HG03039 (cell line): Measurements from ENCODE around the gene TSPEAR.
"Not testable (repeated sequence)": the region's sequence is repeated elsewhere in the genome, so short reads cannot be mapped to it uniquely, and the experiment has no call there.

ENCODE experiments used
- ATAC-seq: cut with Tn5 transposase; IDR thresholded peaks from one replicate; pipeline ENCODE4 v1.9.1; 2021; ENCODE audit warnings: mild to moderate bottlenecking, moderate library complexity; ENCODE audit not compliant: unreplicated experiment

Gene TSPEAR

DNA sequence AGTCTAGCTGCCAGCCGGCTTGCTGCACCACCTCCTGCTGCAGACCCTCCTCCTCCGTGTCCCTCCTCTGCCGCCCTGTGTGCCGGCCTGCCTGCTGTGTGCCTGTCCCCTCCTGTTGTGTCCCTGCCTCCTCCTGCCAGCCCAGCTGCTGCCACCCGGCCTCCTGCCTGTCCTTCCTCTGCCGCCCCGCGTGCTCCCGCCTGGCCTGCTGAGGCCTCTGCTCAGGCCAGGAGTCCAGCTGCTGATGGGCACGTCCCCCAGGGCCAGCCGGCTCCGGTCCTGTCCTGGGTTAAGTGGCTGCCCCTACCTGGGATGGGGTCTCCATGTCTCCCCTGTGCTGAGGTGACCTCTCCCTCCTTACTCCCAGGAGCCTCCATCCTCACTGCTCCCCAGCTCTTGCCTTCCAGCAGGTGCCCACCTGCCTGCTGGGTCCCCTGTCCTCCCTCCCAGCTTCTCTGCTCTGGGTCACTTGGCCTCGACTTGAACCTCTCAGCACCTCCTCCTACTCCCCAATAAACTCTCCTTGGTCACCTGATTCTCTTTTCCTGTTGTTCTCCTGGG is 98.6 kb downstream of the TSPEAR start:
- no peak for ATAC-seq

DNA sequence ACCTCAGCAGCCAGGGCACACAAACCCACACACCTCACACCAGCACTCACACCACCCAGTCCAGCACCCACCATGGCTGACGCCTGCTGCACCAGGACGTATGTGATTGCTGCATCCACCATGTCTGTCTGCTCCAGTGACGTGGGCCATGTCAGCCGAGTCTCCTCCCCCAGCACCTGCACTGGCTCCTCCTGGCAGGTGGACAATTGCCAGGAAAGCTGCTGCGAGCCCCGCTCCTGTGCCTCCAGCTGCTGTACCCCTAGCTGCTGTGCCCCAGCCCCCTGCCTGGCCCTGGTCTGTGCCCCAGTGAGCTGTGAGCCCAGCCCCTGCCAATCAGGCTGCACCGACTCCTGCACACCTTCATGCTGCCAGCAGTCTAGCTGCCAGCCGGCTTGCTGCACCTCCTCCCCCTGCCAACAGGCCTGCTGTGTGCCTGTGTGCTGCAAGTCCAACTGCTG is 99.3 kb downstream of the TSPEAR start, which contains the start of gene KRTAP10-8:
Gene KRTAP10-8 (plus strand): TSS at position 51 of the 458 bp plus-strand sequence. CDS start 22 bp downstream, at position 73.
- ATAC-seq: no peak

DNA sequence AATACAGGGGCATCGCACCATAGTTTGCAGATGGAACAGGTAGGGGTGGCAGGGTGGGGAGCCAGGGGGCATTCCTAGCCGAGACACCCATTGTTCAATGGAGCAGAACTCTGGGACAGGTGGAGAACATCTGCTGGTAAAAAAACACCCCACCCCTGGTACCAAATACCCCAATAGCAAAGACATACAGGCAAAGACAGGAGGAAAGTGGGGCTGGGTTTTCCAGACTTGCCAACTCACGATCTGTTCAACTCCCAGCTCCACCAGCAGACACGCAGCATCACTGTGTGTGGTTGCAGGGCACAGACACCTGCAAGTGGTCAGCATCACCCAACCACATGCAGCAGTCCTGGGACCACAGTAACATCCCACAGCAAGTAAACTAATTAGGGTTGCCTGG is 99.8 kb downstream of the TSPEAR start:
- no peak for ATAC-seq

DNA sequence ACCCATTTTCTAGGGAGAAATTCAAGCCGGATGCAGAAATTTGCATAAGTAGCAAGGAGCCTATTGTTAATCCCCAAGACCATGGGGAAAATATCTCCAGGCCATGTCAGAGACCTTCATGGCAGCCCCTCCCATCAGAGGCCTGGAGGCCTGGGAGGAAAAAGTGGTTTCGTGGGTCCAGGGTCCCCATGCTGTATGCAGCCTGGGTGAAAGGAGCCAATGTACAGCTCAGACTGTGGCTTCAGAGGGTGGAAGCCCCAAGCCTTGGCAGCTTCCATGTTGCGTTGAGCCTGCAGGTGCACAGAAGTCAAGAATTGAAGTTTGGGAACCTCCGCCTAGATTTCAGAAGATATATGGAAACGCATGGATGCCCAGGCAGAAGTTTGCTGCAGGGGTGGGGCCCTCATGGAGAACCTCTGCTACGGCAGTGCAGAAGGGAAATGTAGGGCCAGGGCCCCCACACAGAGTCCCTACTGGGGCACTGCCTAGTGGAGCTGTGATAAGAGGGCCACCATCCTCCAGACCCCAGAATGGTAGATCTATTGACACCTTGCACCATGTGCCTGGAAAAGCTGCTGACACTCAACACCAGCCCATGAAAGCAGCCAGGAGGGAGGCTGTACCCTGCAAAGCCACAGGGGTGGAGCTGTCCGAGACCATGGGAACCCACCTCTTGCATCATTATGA is 101.1 kb downstream of the TSPEAR start:
- not testable (repeated sequence) for ATAC-seq

DNA sequence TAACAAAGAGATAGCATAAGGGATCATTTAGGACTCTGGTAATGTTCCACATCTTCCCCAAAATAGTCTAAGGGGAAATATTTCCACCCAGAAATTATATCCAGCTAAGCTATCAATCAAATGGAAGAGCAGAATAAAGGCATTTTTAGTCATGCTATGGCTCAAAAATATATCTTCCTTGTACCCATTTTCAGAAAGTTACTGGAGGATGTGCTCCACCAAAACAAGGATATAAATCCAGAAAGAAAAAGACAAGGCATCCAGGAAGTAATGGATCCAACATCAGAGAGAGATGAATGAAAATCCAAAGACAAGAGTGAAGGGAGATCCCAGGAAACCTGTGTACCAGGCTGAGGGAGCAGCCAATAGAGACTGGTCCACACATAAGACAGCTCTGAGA is 102.2 kb downstream of the TSPEAR start:
- ATAC-seq: no peak

DNA sequence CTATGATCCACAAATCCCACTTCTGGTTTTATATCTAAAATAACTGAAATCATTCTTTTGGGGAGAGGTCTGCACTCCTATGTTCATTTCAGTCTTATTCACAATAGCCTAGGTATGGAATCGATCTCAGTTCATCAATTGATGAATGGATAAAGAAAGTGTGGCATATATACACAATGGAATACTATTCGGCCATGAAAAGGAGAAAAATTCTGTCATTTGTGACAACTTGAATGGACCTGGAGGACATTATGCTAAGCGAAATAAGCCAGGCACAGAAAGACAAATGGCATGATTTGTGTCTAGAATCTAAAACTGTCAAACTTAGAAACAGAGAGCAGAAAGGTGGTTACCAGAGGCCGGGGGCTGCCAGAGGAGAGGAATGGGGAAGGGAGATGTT is 104.9 kb downstream of the TSPEAR start:
- no peak for ATAC-seq

DNA sequence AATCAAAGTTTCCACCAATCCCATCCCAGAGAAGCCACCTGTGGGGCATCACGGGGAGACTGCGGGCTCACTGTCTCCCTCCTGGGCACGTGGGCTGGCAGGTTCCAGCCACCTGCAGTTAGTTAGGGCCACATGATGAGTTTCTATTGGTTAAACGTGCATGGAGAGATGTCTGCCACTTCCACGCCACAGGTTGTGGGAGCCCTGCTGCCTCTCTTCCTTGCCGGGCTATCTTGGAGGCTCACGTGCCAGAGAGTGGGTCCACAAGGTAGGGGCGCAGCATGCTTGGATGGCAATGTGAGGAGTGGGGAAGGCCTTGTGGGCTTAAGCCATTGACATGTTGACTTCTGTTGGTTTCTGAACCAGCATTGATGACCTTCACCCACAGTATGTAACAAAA is 107.5 kb downstream of the TSPEAR start:
- ATAC-seq: no peak

DNA sequence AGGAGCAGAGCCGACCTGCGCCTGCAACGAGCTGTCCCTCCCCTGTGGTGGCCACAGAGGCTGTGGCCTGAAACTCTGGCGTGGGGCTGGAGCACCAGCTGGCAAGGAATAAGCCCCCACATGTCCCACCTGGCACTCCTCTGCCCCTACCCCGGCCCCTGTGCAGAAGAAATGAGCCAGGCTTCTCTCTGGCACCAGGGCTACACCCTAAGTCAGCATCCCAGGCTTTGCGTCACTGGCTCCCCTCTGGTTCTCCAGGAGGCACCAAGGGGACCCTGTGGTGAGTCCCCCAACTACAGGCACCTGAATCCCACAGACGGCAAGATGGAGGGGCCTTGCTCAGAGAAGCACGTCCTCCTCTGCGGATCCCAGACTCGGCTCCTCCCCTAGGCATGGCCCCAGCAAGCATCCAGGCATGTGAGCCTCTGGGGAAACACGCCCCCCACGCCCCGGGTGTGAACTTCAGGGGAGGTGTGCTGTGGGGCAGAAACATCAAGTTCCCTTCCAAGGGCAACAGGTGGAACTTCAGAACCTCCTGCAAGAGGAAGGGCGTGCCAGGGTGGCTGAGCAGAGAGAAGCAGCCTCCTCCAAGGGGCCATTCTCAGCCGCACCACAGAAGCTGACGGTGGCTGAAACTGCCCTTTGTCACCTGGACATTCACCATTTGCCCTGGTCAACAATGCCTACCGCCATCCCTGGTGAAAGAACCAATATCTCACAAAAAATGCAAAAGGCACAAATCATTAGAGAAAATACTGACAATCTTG is 108.1 kb downstream of the TSPEAR start:
- ATAC-seq: no peak

DNA sequence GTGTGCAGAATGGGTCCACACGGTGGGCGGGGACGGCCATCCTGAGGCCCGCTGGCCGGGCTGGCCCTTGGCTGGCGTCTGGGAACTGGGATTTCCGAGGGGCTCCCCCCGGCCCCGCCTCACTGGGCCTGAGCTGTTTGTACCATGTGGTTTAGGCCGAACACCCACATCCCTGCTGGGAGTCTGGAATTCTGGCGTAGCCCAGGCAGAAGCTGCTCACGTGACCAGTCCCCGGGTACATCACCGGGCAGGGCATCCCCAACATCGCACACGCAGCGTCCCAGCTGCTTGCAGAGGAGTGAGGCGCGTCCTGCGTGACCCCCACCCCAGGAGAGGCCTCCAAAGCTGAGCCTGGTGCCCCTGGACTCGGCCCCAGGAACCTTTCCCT is 108.9 kb downstream of the TSPEAR start:
- ATAC-seq: no peak

DNA sequence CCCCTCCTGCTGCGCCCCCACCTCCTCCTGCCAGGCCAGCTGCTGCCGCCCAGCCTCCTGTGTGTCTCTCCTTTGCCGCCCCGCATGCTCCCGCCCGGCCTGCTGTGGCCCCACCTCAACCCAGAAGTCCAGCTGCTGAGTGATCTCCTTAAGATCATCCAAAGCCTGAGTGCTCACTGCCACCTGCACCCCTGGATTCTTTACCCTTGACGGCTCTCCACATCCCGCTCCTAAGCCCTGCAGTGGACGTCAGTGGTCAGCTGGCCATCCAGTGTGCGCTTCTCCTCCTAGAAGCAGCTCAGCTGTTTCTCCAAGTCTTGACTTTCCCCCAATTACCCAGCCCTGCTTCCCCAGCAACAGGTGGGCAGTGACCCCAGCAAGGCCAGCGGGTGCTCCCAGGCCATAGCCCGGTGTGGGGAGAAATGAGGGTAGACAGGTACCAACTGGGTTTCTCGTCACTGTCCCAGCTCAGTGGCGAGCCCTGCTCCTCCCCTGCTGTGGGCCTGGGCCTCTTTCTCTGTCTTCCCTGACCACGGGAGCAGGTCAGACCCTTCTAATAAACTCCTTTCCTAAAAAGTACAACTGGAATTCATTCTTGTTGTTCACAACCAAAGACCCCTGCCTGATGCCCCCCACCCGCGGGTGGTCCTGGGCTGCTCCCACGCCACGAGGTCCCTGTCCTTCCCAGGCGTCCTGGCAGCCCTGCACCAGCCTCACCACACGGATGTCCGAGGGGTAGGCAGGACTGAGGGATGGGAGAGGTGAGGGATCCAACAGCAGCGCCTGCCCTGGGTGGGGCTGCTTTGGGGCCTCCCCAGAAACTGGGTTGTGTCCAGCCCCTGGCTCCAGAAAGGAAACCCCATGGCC is 109.5 kb downstream of the TSPEAR start:
- no peak for ATAC-seq

DNA sequence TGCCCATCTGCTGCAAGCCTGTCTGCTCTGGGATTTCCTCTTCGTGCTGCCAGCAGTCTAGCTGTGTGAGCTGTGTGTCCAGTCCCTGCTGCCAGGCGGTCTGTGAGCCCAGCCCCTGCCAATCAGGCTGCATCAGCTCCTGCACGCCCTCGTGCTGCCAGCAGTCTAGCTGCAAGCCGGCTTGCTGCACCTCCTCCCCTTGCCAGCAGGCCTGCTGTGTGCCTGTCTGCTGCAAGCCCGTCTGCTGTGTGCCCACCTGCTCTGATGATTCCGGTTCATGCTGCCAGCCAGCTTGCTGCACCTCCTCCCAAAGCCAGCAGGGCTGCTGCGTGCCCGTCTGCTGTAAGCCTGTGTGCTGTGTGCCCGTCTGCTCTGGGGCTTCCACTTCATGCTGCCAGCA is 110.3 kb downstream of the TSPEAR start:
- not testable (repeated sequence) for ATAC-seq

DNA sequence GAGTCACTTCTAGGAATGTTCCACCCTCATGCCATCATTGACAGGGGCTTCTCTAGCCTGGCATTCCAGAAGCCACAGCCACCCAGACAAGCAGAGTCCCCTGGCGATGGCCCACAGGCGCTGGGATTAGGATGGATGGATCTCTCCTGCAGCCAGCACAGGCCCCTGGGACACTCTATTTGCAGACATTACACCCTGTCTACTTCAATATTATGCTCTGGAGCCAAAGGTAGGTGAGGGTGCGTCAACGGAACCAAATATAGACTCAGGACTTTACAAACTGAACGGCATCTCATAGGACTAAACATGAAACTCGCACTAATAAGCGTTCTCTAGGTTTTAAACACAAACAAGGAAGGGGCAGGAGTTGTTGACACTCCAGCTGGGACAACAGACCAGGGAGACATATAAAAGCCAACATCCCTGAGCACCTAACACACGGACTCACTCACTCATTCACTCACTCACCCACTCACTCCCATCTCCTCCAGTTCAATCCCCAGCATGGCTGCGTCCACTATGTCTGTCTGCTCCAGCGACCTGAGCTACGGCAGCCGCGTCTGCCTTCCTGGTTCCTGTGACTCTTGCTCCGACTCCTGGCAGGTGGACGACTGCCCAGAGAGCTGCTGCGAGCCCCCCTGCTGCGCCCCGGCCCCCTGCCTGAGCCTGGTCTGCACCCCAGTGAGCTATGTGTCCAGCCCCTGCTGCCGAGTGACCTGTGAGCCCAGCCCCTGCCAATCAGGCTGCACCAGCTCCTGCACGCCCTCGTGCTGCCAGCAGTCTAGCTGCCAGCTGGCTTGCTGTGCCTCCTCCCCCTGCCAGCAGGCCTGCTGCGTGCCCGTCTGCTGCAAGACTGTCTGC is 111.0 kb downstream of the TSPEAR start, which contains the start of gene KRTAP10-7:
Gene KRTAP10-7 (plus strand): TSS at position 480 of the 861 bp plus-strand sequence. CDS start 25 bp downstream, at position 505.
- not testable (repeated sequence) for ATAC-seq

DNA sequence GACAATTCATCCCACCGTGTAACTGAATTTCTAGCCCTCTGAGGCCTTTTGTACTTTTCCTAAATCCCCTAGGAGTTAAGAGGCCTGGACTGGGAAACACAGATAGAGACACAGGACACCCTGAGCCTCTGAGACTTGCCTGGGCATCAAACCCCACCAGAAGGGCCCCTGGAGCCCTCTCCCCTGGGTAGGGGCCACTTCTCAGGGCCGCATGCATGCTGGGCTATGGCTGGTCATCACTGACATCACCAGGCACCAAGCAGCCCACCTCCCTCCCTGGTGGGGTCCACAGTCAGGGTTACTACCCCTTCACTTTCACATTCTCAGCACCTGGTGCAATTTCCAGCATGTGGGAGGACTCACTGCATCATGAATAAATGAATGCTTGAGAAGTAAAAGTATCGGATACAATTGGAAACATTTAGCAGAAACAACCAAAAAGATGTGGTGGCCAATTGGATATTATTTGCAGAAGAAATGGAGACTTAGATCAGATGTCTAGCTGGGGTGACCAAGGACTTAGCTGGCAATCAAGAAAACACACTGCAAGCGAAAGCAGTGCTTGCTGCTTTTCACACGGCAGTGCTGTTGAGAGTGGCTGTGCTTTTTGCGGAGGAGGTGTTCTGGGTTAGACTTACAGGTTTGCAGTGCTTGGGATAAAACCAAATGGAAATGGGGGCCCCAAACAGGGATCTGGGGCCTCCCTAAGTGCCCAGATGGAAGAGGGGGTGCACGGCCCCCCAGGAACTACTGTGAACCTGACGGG is 111.9 kb downstream of the TSPEAR start:
- ATAC-seq: no peak

DNA sequence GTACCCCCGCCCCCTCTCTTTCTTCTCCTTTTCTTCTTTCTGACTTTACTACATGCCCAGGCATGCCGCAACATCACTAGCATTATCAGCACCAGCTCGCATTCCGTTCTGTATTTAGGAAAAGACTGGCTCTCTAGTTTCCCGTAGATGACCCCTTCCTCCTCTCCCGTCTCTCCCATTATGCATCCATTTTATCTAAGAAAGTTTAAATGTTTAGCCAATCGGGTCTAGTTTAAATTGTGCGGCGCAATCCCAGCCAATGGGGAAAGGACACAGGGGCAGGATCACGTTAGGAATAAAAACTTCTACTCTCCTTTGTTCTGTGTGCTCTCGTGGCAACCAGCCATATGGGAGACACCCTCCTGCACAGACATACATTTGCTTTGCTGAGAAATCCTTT is 113.3 kb downstream of the TSPEAR start:
- no peak for ATAC-seq

DNA sequence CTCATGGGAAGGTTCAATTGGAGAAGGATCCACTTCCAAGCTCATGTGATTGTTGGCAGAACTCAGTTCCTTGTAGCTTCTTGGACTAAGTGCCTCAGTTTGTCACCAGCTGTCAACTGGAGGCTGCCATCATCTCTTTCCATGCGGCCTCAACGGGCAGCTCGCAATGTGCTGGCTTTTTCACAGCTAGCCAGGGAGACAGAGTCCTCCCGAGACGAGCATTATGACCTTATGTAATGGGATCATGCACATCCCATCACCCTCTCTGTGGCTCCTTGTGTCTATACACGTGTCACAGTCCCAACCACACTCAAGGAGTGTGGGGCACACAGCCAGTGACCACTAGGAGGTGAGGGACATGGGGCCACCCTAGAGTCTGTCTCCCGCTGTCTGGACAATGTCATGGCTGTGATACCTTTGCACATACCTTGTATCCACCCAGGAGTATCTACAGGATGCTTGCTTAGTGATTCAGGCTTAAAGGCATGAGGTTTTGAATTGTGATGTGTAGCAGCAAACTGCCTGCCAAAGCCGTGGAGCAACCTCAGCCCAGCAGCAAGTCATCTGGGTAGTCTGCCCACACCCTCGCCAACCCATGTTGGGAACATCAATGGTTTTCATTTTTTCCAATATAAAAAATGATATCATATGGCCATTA is 115.2 kb downstream of the TSPEAR start:
- no peak for ATAC-seq

DNA sequence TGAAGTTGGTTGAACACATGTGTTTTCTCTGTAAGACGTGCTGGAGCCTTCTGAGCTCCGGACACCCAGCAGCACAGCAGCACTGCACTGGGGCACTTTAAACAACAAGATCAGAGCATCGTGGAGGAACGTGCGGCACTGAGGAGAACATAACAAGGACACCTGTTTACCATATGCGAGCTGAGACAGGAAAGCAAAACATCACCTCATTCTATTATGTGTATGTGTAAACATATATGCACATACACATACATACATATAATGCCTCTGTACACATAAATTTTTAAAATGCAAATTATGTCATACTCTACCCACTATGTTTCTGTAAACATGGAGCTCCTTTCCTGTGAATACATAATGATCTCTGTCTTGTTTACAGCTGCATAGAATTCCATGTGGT is 115.8 kb downstream of the TSPEAR start:
- ATAC-seq: no peak

DNA sequence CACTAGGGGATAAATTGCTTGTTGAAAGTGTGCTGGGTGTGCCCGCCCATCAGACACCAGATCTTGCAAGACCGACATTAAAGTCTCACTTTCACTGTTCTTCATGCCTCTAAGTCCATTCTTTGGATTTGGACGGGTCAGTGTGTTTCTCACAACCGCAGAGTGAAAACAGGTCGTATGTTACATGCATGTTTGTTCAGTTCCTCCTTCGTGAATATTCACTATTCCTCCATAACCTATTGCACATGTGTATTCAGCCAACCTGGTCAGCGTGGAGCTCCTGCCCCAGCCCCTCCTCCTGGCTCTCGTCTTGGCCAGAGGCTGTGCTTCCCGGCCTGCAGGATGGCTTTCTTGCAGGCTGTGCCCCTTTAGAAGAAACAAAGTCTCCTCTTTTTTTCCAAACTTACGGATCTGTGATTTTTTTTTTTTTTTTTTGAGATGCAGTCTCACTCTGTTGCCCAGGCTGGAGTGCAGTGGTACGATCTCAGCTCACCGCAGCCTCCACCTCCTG is 116.9 kb downstream of the TSPEAR start:
- ATAC-seq: no peak

DNA sequence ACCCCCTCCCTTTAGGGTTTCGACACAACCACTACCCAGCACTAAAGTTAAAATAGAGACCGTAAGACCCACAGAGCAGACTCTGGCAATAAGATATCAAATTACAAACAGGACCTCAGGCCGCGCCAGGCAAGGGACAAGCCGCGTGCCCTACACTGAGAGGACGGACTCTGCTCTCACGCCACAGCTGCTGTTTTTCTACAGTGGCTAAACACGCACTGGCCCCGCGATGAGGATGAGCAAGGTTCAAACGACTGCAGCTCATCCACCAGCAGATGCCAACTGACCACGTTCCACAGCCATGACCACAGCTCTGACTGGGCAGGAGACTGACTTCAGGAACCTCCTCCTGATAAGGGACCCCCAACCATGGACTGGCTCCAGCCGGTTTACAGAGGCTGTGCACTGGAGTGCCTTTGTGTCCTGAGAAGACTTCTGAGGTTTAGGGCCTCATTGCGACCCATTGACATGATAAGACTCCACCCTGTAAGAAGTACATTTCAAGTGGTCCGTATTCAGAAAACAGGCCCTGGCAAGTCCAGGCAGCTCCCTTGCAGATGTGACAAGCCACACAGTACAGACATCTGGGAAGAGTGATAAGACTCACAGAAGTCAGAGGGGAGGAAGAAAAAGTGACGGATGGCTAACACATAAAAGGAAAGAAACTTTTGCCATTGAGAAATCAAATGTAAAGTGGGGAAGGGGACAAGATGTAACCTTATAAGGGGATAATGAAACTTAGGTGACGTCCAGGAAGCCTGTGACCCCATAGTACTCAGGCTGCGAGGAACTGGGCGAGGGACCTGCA is 117.6 kb downstream of the TSPEAR start:
- no peak for ATAC-seq
